GM19463 (cell line): ENCODE measurements around the gene ALK.

Experiments
- ATAC-seq: cut with Tn5 transposase; IDR thresholded peaks from one replicate; pipeline ENCODE4 v1.9.1; 2021; ENCODE audit warnings: mild to moderate bottlenecking, moderate library complexity; ENCODE audit not compliant: unreplicated experiment

ALK gene

DNA sequence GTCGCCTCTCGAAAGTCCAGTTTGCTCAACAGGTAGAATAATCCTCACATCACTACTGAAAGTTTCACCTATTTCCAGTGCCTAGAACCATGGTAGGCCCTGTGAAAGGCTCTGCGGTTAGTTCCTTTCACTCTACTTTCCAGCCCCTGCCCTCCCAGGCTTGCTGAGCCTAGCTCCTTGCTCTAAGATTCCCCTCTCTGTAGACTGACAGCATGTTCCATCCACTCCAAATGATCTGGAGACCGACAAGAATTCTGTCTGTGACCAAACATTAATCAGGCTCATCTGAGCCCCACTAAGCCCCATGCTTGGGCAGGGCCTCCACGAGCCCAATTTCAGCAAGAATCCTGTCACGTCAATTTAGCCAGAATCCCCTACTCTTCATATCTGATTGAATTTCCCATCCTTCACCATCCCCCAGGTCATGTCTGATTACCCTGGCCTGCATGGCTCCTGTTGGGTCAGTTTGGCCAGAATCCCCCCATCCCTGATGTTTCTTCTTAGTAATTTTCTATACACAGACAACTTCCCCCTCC lies 307.0 kb downstream of the ALK start:
- no peak for ATAC-seq

GRCh38 chr2:29613792-29614266 lies 307.6 kb downstream of the ALK start:
- ATAC-seq: no peak

DNA sequence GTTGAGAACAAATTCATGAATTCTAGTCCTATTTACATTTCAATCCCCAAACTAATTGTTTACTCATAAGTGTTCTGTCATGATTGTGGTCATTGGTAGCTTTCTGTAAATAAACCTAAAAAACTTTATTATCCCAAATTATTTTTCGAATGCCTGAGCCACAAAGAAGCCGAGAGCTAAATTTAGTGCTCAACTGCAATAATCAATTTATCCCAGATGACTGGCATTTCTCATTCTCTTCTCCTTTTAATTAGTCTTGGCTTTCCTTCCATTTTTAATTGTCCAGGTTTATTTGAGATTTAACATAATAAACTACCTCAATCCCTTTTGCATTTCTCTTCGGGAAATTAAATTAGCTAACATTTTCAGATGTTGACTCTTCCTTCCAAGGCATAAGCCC lies 308.3 kb downstream of the ALK start:
- no peak for ATAC-seq

DNA sequence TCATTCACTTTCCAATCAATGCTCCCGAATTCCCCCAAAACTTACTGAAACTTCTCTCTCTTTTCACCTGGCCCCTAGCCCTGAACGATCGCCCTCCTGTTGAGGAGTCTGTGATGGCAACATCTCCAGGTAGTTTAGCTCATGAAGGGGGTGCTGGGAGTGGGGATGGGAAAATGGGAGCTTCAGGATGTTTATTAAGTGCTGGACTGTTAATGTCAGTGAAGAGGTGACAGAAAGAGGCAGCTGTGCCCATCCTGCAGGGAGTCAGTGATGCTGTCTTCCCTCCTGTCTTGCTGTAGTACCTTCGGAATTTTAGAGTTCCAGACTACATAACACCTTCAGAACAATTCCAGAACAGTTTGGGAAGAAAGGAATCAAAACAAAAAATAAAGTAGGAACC lies 308.8 kb downstream of the ALK start:
- no peak for ATAC-seq

GRCh38 chr2:29611850-29612249 lies 309.5 kb downstream of the ALK start:
- no peak for ATAC-seq

- ATAC-seq: no peak
These were observed 310.1 kb downstream of the ALK start for GRCh38 chr2:29611261-29611660.

DNA sequence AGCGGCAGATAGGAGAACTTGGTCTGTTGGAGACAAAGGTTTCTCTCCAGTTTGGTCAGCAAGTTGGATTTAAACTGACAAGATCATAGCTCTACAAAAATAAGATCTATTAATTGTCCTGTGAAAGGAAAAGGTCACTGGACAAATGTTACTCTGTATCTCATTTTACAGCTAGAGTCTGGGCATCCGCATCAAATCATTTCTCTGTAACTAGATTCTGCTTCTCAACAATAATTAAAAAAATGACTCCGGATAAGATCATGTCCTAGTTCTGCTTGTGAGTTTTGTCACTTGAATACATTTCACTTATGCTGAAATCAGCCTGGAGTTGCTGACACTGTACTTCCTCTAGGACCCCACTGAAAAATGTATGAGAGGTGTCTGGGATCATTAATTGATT lies 310.8 kb downstream of the ALK start:
- no peak for ATAC-seq

- peak; percentile 47 for ATAC-seq
These were observed 314.4 kb downstream of the ALK start for GRCh38 chr2:29607038-29607420.

DNA sequence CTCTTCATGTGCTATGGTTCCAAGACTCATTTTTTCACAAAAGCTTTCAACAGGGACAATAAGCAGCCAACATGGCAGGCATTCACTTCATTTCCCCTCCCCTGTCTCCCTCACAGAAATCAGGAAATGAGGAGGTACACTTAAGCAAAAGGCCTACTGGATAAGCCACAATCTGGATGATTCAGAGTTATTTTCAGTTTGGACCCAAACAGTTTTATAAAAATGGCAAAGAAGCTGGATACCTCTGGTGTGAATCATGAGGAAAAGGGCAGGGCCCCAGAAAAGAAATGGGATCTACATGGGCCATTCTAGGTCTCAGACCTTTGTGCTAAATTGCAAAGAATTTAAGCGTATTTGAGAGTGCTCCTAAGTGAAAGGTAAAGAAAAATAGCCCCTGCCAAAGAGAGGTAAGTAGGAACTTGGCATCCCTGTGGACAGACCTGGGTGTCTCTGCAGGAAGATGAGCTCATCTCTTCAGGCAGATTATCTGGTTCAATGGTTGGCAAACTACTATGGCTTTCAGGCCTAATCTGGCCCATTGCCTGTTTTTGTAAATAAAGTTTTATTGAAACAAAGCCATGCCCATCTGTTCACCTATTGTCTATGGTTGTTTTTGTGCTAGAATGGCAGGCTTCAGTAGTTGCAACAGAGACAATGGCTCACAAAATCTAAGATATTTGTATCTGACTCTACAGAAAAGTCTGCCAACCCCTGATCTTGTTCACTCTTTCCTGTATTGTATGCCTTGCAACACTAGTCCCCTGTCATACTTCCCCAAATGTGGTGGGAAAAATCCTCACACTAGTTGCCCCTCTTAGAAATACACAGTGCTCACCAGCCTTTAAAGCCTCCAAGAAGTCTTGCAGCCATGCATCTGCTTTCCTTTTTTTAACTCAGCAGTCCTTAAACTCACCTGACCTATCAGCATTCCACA lies 315.0 kb downstream of the ALK start:
- no peak for ATAC-seq

GRCh38 chr2:29603341-29603740 lies 318.0 kb downstream of the ALK start:
- no peak for ATAC-seq

DNA sequence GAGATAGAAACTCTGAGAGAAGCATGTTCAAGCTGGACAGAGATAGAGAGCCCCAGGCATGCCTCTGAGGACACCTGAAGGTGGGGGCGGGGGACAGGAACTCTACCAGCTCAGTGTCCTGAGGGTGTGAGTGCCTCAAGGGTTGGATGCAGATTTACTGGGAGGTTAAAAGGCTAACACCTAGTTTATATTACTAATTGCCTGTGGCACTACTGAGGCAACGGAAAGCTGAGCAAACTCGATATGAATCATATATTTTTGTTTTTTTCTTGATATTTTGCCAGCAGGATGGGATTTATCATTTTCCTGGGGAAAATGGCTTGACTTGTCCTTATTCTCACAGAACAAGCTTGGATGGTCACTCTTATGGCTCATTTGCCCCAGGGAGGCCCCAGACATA lies 319.5 kb downstream of the ALK start:
- no peak for ATAC-seq

- no peak for ATAC-seq
These were observed 320.1 kb downstream of the ALK start for GRCh38 chr2:29601321-29601720.

- no peak for ATAC-seq
These were observed 321.4 kb downstream of the ALK start for GRCh38 chr2:29599946-29600345.

- ATAC-seq: no peak
These were observed 322.4 kb downstream of the ALK start for GRCh38 chr2:29598978-29599377.

GRCh38 chr2:29597035-29597434 lies 324.4 kb downstream of the ALK start:
- no peak for ATAC-seq

DNA sequence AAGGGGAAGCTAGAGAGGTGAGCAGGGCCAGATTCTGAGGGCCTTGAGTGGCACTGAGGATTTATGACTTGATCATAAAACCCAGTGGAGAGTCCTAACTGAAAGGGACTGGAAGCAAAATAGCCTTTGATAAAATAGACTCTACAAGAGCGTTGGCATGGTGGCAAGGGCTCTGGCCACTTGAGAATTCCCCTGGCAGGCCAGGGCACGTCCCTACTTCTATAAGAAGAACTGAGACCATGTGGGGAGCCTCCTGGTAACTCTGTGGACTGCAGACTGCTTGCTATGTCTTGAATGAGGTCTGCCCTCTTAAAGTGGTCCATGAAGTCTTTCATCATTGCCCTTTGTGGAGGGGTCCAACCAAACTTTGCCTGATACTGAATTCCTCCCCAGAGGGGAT lies 324.8 kb downstream of the ALK start:
- ATAC-seq: no peak

DNA sequence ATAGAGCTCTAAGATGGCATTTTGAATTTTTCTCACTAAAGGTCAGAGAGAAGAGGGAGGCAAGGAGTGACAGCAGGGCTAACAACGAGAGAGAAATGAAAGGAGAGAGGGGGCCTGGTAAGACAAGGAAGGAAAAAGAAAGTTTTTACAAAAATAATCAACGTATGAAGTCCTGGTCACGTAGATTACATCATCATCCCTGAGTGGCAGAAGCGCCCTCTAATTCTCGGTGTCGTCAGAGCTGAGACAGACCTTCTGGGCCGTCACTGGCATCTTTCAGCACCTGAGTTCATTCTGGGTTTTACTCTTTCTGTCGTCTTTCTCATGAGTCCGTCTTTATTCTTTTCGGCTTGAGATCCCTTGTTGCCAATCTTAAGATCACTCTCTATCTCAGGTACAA lies 329.8 kb downstream of the ALK start:
- ATAC-seq: no peak

- no peak for ATAC-seq
These were observed 331.2 kb downstream of the ALK start for GRCh38 chr2:29590211-29590610.

- ATAC-seq: no peak
These were observed 331.8 kb downstream of the ALK start for GRCh38 chr2:29589440-29590103.

GRCh38 chr2:29587402-29588190 lies 333.8 kb downstream of the ALK start:
- ATAC-seq: no peak

DNA sequence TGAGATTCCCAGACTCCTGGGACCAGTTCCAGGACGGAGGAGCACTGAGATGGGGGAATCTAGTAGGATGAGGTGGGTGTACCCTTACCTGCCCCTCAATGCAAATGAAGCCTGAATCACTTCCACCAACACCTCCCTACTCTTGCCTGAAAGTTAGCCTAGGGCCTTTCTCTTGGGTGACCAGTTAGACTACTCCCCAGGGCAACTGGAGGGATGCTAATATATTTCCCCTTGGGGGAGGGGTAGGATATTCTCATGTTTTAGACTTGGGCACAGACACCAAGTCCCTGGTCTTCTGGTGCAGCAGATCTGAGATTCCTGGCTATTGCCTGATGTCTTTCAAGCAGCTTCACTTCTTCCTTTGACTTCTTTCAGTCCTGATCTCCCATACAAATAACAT lies 334.5 kb downstream of the ALK start:
- ATAC-seq: no peak
